ENCODE data around the gene TET2.

TET2 gene

GRCh38 chr4:105306820-105307219, 160.1 kb downstream of the TET2 start:
- Histone ChIP-seq H3K4me1 (ENCODE audit: control insufficient read depth in 2 of 2, insufficient read depth in 1 of 2, low read depth in 1 of 2, low read length in 2 of 2) (no peaks in the 10 kb centered on the region), H3K9me3 (replicated peaks in 1 of 2; ENCODE audit: control insufficient read depth in 2 of 2, insufficient read depth in 1 of 2, low read depth in 1 of 2, low read length in 2 of 2) (no peaks in the 10 kb centered on the region), H3K27me3 (ENCODE audit: control insufficient read depth in 3 of 3, insufficient read depth in 3 of 3, low read depth in 1 of 3, low read length in 3 of 3) (no peaks in the 10 kb centered on the region), H3K4me3 (ENCODE audit: low read length in 2 of 2) (no peak overlapping the region), H3K36me3 (replicated peaks in 1 of 2; ENCODE audit: control insufficient read depth in 2 of 2, insufficient read depth in 2 of 2, low read length in 2 of 2) (no peaks in the 10 kb centered on the region), H3K23ac (ENCODE audit: low read depth, low read length, poor library complexity) (no peak overlapping the region), H4K8ac (ENCODE audit: low read depth, low read length) (no peak overlapping the region), H3K79me1 (ENCODE audit: low read depth, low read length) (no peaks in the 10 kb centered on the region), H3K4me2 (ENCODE audit: insufficient read depth, low read length, poor library complexity, severe bottlenecking) (no peak overlapping the region), H2AK5ac (ENCODE audit: low read depth, low read length) (no peak overlapping the region), H2BK5ac (ENCODE audit: low read length) (no peak overlapping the region), H3K27ac (replicated peaks; ENCODE audit: low read length) (no peak overlapping the region), H3K4ac (ENCODE audit: low read length) (no peak overlapping the region), H2BK12ac (ENCODE audit: low read length) (no peak overlapping the region), H4K91ac (ENCODE audit: low read depth, low read length, poor library complexity) (no peak overlapping the region), H2BK120ac (ENCODE audit: low read depth, low read length) (no peak overlapping the region), H3K14ac (ENCODE audit: low read length) (no peak overlapping the region), H3K9ac (ENCODE audit: low read depth, low read length, poor library complexity) (no peak overlapping the region), H2BK15ac (ENCODE audit: low read length) (no peak overlapping the region), H3K18ac (ENCODE audit: low read length) (no peak overlapping the region), H2AFZ (ENCODE audit: low read length) (no peak overlapping the region)
- WGBS, 2 donors (ENCODE audit: extremely low coverage in 2 of 2, insufficient read length in 2 of 2, insufficient replicate concordance in 1 of 2): no CpG with 5 or more reads among the region's 3 CpGs
- DNase-seq (ENCODE audit: low spot score): no peak

- Histone ChIP-seq H3K9me3 (replicated peaks in 1 of 2; ENCODE audit: control insufficient read depth in 2 of 2, insufficient read depth in 1 of 2, low read depth in 1 of 2, low read length in 2 of 2) (peaks cover 0 to 3% of the 10 kb centered on the region in 2 donors), H3K27me3 (ENCODE audit: control insufficient read depth in 3 of 3, insufficient read depth in 3 of 3, low read depth in 1 of 3, low read length in 3 of 3) (no peaks in the 10 kb centered on the region), H4K91ac (ENCODE audit: low read depth, low read length, poor library complexity) (no peak overlapping the region), H3K4me3 (ENCODE audit: low read length in 2 of 2) (no peak overlapping the region), H3K18ac (ENCODE audit: low read length) (no peak overlapping the region), H3K9ac (ENCODE audit: low read depth, low read length, poor library complexity) (no peak overlapping the region), H3K14ac (ENCODE audit: low read length) (no peak overlapping the region), H2AFZ (ENCODE audit: low read length) (no peak overlapping the region), H3K79me1 (ENCODE audit: low read depth, low read length) (no peaks in the 10 kb centered on the region), H2BK15ac (ENCODE audit: low read length) (no peak overlapping the region), H4K8ac (ENCODE audit: low read depth, low read length) (no peak overlapping the region), H3K4me1 (ENCODE audit: control insufficient read depth in 2 of 2, insufficient read depth in 1 of 2, low read depth in 1 of 2, low read length in 2 of 2) (no peaks in the 10 kb centered on the region), H3K23ac (ENCODE audit: low read depth, low read length, poor library complexity) (no peak overlapping the region), H3K36me3 (replicated peaks in 1 of 2; ENCODE audit: control insufficient read depth in 2 of 2, insufficient read depth in 2 of 2, low read length in 2 of 2) (peaks cover 0 to 2% of the 10 kb centered on the region in 2 donors), H2BK5ac (ENCODE audit: low read length) (no peak overlapping the region), H3K27ac (replicated peaks; ENCODE audit: low read length) (no peak overlapping the region), H2AK5ac (ENCODE audit: low read depth, low read length) (no peak overlapping the region), H3K4me2 (ENCODE audit: insufficient read depth, low read length, poor library complexity, severe bottlenecking) (no peak overlapping the region), H2BK120ac (ENCODE audit: low read depth, low read length) (no peak overlapping the region), H2BK12ac (ENCODE audit: low read length) (no peak overlapping the region), H3K4ac (ENCODE audit: low read length) (no peak overlapping the region)
- DNase-seq (ENCODE audit: low spot score): no peak
- WGBS, 2 donors (ENCODE audit: extremely low coverage in 2 of 2, insufficient read length in 2 of 2, insufficient replicate concordance in 1 of 2): no CpG with 5 or more reads among the region's 1 CpG
Observed at GRCh38 chr4:105318486-105318885, 171.8 kb downstream of the TET2 start.

- no peaks in the 10 kb centered on the region for H3K79me1 ChIP-seq (ENCODE audit: low read depth, low read length)
- WGBS, 2 donors (ENCODE audit: extremely low coverage in 2 of 2, insufficient read length in 2 of 2, insufficient replicate concordance in 1 of 2): no CpG with 5 or more reads among the region's 2 CpGs
- H3K9me3 ChIP-seq (replicated peaks in 1 of 2; ENCODE audit: control insufficient read depth in 2 of 2, insufficient read depth in 1 of 2, low read depth in 1 of 2, low read length in 2 of 2): no peaks in the 10 kb centered on the region
- H3K23ac ChIP-seq (ENCODE audit: low read depth, low read length, poor library complexity): no peak overlapping the region
- no peak overlapping the region for H4K8ac ChIP-seq (ENCODE audit: low read depth, low read length)
- no peak overlapping the region for H2BK15ac ChIP-seq (ENCODE audit: low read length)
- no peak for DNase-seq (ENCODE audit: low spot score)
- no peak overlapping the region for H3K4me2 ChIP-seq (ENCODE audit: insufficient read depth, low read length, poor library complexity, severe bottlenecking)
- H2AK5ac ChIP-seq (ENCODE audit: low read depth, low read length): no peak overlapping the region
- H3K4me3 ChIP-seq (ENCODE audit: low read length in 2 of 2): no peak overlapping the region
- H3K27ac ChIP-seq (replicated peaks; ENCODE audit: low read length): no peak overlapping the region
- no peak overlapping the region for H4K91ac ChIP-seq (ENCODE audit: low read depth, low read length, poor library complexity)
- H2BK120ac ChIP-seq (ENCODE audit: low read depth, low read length): no peak overlapping the region
- peaks cover 1 to 2% of the 10 kb centered on the region in 2 donors for H3K4me1 ChIP-seq (ENCODE audit: control insufficient read depth in 2 of 2, insufficient read depth in 1 of 2, low read depth in 1 of 2, low read length in 2 of 2)
- H3K4ac ChIP-seq (ENCODE audit: low read length): no peak overlapping the region
- no peak overlapping the region for H3K18ac ChIP-seq (ENCODE audit: low read length)
- H3K36me3 ChIP-seq (replicated peaks in 1 of 2; ENCODE audit: control insufficient read depth in 2 of 2, insufficient read depth in 2 of 2, low read length in 2 of 2): no peaks in the 10 kb centered on the region
- no peak overlapping the region for H2BK12ac ChIP-seq (ENCODE audit: low read length)
- no peaks in the 10 kb centered on the region for H3K27me3 ChIP-seq (ENCODE audit: control insufficient read depth in 3 of 3, insufficient read depth in 3 of 3, low read depth in 1 of 3, low read length in 3 of 3)
- no peak overlapping the region for H3K9ac ChIP-seq (ENCODE audit: low read depth, low read length, poor library complexity)
- no peak overlapping the region for H2AFZ ChIP-seq (ENCODE audit: low read length)
- no peak overlapping the region for H2BK5ac ChIP-seq (ENCODE audit: low read length)
- no peak overlapping the region for H3K14ac ChIP-seq (ENCODE audit: low read length)
Observed at GRCh38 chr4:105327222-105327621, 180.5 kb downstream of the TET2 start.

GRCh38 chr4:105327956-105328355, 181.3 kb downstream of the TET2 start:
- Histone ChIP-seq H4K91ac (ENCODE audit: low read depth, low read length, poor library complexity) (no peak overlapping the region), H2BK12ac (ENCODE audit: low read length) (no peak overlapping the region), H3K4ac (ENCODE audit: low read length) (no peak overlapping the region), H3K4me3 (ENCODE audit: low read length in 2 of 2) (no peak overlapping the region), H3K27ac (replicated peaks; ENCODE audit: low read length) (no peak overlapping the region), H3K27me3 (ENCODE audit: control insufficient read depth in 3 of 3, insufficient read depth in 3 of 3, low read depth in 1 of 3, low read length in 3 of 3) (no peaks in the 10 kb centered on the region), H3K9ac (ENCODE audit: low read depth, low read length, poor library complexity) (no peak overlapping the region), H3K4me1 (ENCODE audit: control insufficient read depth in 2 of 2, insufficient read depth in 1 of 2, low read depth in 1 of 2, low read length in 2 of 2) (peaks cover 1 to 2% of the 10 kb centered on the region in 2 donors), H3K23ac (ENCODE audit: low read depth, low read length, poor library complexity) (no peak overlapping the region), H3K36me3 (replicated peaks in 1 of 2; ENCODE audit: control insufficient read depth in 2 of 2, insufficient read depth in 2 of 2, low read length in 2 of 2) (no peaks in the 10 kb centered on the region), H3K9me3 (replicated peaks in 1 of 2; ENCODE audit: control insufficient read depth in 2 of 2, insufficient read depth in 1 of 2, low read depth in 1 of 2, low read length in 2 of 2) (no peaks in the 10 kb centered on the region), H2AFZ (ENCODE audit: low read length) (no peak overlapping the region), H2AK5ac (ENCODE audit: low read depth, low read length) (no peak overlapping the region), H3K4me2 (ENCODE audit: insufficient read depth, low read length, poor library complexity, severe bottlenecking) (no peak overlapping the region), H3K18ac (ENCODE audit: low read length) (no peak overlapping the region), H3K79me1 (ENCODE audit: low read depth, low read length) (no peaks in the 10 kb centered on the region), H4K8ac (ENCODE audit: low read depth, low read length) (no peak overlapping the region), H2BK5ac (ENCODE audit: low read length) (no peak overlapping the region), H3K14ac (ENCODE audit: low read length) (no peak overlapping the region), H2BK120ac (ENCODE audit: low read depth, low read length) (no peak overlapping the region), H2BK15ac (ENCODE audit: low read length) (no peak overlapping the region)
- no peak for DNase-seq (ENCODE audit: low spot score)

All from neuronal stem cell (in vitro differentiated cells).